Activated naive CD8-positive, alpha-beta T cell treated with anti-CD3 and anti-CD28 coated beads, Interleukin-2, amount 50 U/mL, for 16 hours (primary cell): ENCODE data around the gene PLAAT4.
"Not testable (repeated sequence)": the region's sequence is repeated elsewhere in the genome, so short reads cannot be mapped to it uniquely, and the experiment has no call there.

Source experiments
- DNase-seq: peaks from one replicate; pipeline ENCODE4 v3.0.0-alpha.2; 2020; ENCODE audit warnings: low read depth, low spot score

Gene PLAAT4

DNA sequence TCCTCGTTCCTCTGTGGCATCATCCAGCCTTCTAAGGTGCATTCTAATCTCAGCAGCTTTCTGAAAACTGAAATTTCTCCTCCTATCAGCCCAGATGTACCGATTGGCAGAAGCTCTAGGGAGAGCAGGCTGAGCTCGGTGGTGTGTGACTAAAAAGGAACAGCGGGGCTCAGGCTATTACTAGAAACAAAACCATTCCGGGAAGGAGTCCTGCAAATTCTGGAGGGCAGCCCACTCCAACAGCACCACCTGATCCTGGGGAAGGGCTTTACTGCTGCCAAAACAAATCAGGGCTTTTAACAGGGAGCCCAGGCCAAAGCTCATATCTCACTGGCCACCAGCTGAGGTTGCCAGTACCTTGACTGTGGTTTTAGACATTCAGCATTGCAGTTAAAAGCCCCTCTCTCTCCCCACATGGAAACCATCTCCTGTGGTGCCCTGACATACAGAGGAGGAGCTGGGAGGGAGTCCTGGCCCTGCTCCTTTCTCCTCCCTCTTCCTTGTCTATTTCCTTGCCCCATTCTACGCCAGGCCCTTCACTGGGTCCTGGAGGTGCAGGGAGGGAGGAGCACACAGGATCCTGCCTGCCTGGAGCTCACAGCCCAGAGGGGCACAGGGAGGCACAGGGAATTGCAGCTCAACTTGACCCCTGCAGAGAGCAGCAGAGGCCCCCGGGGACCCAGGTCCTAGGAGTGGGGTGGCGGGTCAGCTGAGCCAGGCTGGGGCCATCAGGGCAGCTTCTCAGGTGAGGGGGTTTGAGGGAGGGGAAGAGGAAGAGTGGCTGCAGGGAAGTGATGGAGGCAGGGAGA lies 889 bp downstream of the PLAAT4 start:
- DNase-seq, result no peak

DNA sequence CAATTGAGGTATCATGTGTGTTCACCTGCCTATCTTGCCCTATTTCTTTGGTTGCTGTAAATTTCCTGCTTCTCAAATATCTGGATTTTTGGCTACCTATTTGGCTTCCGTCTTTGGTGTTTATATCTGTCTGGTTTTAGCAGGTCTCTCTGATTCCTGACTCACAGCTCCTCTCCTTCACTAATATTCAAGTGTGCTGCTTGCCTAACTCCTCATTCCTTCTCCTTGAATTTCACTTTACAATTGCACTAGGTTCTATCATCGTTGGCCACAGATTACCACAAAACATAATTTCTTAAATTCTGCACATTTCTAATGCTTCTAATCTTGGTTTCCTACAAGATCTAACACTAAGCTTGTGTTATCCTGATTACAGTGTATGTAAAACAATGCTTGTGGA lies 5.9 kb downstream of the PLAAT4 start:
- not testable (repeated sequence) for DNase-seq

DNA sequence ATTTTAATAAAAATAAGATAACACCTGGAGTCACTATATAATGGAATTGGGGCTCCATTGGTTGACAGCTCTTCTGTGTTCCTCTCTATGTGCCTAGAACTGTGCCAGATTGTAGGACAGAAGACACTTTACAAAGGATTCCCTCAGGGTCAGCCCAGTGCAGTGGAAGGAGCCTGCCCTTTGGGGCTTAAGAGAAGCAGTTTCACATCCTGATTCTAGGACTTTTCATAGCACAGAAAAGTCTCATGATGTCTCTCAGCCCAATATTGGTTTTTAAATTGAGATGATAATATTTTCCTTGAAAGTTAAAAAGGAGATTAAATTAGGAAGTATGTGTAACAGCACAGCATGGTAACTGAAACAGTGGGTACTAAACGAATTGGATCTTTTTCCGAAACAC lies 7.1 kb downstream of the PLAAT4 start:
- no peak for DNase-seq

- no peak for DNase-seq
Measured at GRCh38 chr11:63547061-63547460, 10.5 kb downstream of the PLAAT4 start.

GRCh38 chr11:63548178-63548577 lies 11.6 kb downstream of the PLAAT4 start:
- no peak for DNase-seq

- no peak for DNase-seq
Measured at GRCh38 chr11:63549411-63549810, 12.8 kb downstream of the PLAAT4 start.

DNA sequence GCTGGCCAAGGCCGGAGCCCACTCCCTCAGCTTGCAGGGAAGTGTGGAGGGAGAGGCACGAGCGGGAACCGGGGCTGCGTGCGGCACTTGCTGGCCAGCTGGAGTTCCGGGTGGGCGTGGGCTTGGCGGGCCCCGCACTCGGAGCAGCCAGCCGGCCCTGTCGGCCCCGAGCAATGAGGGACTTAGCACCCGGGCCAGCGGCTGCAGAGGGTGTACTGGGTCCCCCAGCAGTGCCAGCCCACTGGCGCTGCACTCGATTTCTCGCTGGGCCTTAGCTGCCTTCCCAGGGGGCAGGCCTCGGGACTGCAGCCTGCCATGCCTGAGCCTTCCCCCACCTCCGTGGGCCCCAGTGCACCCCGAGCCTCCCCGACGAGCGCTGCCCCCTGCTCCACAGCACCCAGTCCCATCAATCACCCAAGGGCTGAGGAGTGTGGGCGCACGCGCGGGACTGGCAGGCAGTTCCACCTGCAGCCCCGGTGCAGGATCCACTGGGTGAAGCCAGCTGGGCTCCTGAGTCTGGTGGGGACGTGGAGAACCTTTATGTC lies 13.6 kb downstream of the PLAAT4 start:
- not testable (repeated sequence) for DNase-seq

- DNase-seq, result no peak
Measured at GRCh38 chr11:63551091-63551888, 14.7 kb downstream of the PLAAT4 start.

DNA sequence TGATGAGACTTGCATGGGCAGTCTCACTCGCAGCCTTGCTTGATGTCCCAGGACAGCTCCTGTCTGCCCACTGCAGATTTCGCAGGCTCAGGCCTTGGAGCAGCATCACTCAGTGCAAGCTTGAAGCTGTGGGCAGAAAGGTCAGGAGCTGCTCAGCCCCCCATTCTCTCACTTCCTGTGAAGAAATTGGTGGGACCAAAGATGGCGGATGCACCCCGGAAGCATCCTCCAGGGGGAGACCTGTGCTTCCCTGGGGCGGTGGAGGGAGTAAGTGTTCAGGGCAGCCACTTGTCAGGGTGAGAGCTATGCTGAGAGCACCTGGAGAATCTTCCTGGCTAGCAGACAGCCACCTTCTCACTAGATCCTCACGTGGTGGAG lies 15.3 kb downstream of the PLAAT4 start:
- DNase-seq, result no peak

DNA sequence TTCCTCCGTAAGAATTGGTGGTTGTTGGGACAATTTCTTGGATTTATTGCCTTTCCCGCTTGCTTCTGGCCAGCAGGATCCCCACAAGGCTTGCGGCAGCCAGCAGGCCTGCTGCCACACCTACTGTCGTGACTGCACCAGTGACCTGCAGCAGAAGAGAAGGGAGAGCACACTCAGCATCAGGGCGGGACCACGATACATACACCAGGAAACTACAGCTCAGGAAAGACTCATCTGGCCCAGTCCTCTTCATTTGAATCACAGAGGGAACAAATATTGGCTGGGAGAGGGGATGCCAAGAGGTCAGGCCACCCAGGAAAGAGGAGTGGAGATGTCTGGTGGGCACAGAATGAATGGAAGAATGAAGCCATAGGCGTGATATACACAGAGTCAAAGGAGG lies 16.3 kb downstream of the PLAAT4 start:
- no peak for DNase-seq

DNA sequence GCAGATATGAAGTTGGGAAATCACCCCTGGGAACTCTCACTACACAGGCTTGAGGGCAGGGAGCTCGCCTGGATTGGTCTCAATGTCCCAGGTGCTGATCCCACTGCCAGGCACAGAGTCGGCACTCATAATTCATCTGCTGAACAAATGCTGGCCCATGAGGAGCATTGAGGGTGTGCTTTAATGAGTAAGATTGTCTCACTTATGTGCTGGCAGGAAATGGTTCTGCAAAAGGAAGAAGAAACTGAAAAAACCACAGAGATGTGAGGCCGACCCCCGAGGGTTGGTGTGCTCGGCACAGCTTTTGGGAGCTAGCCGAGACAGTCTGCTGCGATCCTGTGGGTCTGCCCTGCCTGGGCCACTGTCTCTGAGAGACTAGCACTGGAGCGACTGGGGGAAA lies 17.2 kb downstream of the PLAAT4 start:
- DNase-seq, result no peak

GRCh38 chr11:63554877-63555223 lies 18.2 kb downstream of the PLAAT4 start:
- DNase-seq, result no peak

DNA sequence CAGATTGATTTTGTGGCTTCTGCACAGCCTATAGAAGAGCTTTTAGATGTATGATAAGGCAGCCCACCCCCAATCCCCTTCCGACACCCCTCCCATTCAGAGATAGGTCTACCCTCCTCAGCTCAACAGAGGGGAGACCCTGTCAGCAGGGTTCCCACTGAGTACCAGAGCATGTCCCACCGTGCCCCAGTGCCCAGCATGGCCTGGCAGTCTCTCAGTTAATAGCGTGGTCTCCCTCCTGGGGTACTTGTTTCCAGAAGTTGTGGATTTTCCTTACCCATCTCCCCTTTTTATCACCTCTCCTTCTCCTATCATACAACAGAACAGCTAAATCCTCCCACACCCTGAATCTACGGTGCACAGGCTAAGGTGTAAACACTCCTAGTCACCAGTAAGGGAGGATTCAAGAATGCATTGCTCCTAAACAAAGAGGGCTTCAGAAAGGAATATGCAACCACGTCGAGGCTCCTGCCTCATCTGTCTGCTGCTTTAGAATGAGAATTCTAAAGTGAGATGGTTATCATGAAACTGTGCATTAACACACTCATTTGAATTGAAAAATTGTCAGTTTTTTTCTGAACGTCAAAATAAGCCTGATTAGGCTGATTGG lies 19.9 kb downstream of the PLAAT4 start:
- DNase-seq, result no peak

- DNase-seq, result no peak
Measured at GRCh38 chr11:63557570-63557969, 21.0 kb downstream of the PLAAT4 start.

DNA sequence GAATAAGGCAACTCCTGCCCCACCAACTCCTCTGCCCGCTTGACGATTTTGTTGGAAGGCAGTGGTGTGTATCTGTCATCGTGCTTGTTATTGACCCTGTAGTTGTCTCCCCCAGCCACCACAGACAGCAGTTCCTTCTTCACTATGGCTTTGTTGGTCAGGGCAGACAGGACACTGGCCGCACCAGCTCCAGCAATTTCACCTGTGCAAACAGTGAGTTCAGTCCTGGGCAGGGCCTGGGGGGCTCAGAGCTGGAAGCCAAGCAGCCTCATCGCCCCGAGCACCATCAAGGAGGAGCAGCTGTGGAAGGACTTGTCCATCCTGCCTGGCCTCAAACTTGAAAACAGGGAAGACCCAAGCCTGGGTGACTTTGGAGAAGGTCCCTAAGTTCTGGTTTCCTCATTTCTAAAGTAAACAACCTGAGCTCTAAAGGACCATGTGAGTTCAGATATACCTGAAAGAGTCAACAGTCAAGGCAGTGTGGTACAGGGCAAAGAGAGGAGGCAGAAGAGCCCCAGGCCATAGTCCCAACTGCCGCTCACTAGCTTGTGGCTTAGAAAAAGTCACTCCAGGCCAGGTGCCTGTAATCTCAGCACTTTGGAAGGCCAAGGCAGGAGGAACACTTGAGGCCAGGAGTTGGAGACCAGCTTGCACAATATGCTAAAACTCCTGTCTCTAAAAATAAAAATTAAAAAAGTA lies 22.0 kb downstream of the PLAAT4 start:
- no peak for DNase-seq

GRCh38 chr11:63560506-63561180 lies 24.0 kb downstream of the PLAAT4 start:
- DNase-seq, result no peak

- no peak for DNase-seq
Measured at GRCh38 chr11:63563201-63564055, 26.8 kb downstream of the PLAAT4 start, which contains the start of gene PLAAT2. Gene PLAAT2 (minus strand): TSS chr11:63563379. CDS start chr11:63563324, 55 bp downstream.

- no peak for DNase-seq
Measured at GRCh38 chr11:63564056-63564774, 27.6 kb downstream of the PLAAT4 start.

DNA sequence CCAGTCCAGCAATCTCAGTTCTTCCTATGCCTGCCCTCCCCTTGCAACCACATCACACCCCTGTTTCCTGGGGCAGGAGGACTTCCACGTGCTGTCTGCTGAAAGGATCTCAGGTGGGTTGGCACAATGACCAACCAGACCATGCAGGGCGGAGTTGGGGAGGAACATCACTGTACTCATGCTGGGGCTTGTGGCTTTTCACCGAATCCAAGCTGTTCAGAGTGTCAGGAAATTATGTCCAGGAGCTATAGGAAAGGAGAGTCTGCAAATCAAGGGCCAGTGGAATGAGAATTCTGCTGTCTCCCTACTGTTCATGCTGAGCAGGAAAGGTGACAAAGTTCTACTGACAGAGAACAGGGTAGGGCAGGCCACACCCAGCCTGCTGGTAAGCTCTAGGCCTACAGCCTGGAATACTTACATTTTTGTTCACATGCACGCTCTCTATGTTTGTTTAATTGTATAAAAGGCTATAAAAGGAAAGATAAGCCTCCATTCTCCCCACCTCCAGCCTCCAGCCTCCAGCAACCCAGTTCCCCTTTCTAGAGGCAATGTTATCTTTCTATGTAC lies 28.3 kb downstream of the PLAAT4 start:
- DNase-seq, result no peak
